ENCODE data around the gene MUC6. TPM values are rescaled to one million over a fixed set of nuclear protein-coding genes. Genes with fewer than 3 reads are reported as not detected.

MUC6 gene
- total RNA-seq, 1 donor from 2014 or later = not detected

DNA sequence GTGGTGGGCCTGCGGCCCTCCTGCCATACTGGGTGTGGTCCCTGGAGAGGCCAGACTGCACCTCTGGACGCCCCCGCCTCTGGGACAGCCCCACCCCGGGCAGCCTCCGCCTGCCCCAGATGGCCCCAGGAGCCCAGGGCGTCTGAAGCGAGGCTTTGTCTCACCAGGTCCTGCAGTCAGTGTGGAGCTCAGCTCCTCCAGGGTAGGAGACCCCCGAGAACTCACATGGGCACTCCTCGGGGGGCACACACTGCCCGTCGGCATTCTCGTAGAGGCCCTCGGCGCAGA is 10.4 kb downstream of the MUC6 start:
- H3K4me3 Mint-ChIP-seq = no peak overlapping the region
- H3K27me3 Mint-ChIP-seq = no peaks in the 10 kb centered on the region
- ChIA-PET CTCF (no interaction called here), POLR2A (no interaction called here)
- no peaks in the 10 kb centered on the region for H3K36me3 Mint-ChIP-seq (ENCODE audit: low read depth)
- TF ChIP-seq, protein P1, sequence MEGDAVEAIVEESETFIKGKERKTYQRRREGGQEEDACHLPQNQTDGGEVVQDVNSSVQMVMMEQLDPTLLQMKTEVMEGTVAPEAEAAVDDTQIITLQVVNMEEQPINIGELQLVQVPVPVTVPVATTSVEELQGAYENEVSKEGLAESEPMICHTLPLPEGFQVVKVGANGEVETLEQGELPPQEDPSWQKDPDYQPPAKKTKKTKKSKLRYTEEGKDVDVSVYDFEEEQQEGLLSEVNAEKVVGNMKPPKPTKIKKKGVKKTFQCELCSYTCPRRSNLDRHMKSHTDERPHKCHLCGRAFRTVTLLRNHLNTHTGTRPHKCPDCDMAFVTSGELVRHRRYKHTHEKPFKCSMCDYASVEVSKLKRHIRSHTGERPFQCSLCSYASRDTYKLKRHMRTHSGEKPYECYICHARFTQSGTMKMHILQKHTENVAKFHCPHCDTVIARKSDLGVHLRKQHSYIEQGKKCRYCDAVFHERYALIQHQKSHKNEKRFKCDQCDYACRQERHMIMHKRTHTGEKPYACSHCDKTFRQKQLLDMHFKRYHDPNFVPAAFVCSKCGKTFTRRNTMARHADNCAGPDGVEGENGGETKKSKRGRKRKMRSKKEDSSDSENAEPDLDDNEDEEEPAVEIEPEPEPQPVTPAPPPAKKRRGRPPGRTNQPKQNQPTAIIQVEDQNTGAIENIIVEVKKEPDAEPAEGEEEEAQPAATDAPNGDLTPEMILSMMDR (IDR thresholded peaks at IDR 0.05) = no peak
- intact Hi-C loops (cut with micrococcal nuclease) = no loop called here
- DNase-seq (no peak), ATAC-seq (ENCODE audit: low read depth) (no peak)
- H3K4me1 Mint-ChIP-seq = no peaks in the 10 kb centered on the region
- H3K27ac Mint-ChIP-seq = no peak overlapping the region
- H3K9me3 Mint-ChIP-seq = no peaks in the 10 kb centered on the region

DNA sequence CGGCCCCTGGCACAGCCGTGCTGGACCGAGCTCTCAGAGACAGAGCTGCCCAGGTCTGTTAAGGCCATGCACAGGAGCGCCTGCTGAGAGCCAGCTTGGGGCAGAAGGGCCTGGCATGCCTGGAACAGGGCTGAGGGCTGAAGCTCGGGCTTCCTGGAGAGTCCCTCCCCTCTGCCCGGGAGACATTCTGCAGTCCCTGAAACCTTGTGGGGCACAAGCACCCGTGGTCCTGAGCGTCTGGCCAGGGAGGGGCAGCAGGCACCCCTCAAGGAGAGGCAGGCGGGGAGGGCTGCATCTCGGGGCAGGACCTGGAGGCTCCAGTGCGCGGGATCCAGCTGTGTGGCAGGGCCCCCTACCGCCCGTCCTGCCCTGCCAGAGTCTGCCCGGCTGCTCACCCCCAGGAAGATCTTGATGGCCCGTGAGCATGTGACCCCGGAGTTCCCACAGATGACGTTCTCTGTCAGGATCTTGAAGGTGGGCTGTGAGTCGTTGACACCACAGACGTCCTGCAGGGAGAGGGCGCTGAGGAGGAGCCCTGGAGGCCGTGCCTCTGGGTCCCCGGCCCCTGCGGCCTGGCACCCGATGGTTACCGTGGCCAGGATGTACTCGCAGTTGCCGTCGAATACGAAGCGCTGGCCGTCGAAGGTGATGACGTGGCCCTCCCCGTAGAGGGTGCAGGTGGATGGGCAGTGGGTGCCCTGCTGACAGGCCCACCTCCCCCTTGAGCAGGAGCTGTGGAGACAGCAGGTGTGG is 10.9 kb downstream of the MUC6 start:
- Mint-ChIP-seq H3K27me3 (no peaks in the 10 kb centered on the region), H3K9me3 (no peaks in the 10 kb centered on the region), H3K27ac (no peak overlapping the region), H3K4me1 (no peaks in the 10 kb centered on the region), H3K4me3 (no peak overlapping the region), H3K36me3 (ENCODE audit: low read depth) (no peaks in the 10 kb centered on the region)
- intact Hi-C loops (cut with micrococcal nuclease) = no loop called here
- no peak for ATAC-seq (ENCODE audit: low read depth)
- no peak for DNase-seq
- ChIA-PET POLR2A (no interaction called here), CTCF (no interaction called here)
- TF ChIP-seq, protein P1 (IDR thresholded peaks at IDR 0.05) = no peak

DNA sequence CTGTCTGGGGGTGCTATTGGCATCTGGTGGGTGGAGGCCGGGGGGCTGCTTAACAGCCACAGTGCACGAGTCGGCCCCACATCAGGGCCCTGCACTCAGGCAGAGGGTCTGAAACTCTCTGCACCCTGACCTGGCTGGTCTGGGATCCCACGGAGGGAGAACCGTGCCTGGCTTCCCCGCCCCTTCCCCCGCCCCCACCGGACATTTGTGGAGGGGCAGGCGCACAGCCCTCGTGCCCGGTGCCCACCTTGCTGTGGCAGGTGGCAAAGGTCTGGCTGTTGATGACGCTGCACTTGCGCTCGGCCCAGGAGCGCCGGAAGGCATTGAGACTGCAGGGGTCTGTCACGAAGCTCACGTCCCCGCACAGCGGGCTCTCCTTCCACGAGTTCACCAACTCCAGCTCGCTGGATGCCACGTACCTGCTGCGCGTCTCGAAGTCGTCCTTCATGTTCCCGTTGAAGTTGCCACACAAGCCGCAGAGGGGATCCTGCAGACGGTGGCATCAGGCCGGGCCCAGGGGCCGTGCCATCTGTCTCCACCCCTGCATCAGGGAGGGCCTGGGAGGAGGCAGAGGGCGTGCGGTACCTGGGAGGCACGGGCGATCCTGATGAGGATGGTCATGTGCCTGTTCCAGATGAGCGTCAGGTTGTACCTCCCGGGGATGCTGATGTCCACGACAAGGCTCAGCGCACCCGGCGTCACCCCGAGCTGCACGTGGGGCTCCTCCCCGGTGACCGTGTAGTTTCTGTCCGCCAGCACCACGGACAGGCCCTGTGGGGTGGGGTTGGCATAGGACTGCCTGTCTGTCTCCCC is 11.7 kb downstream of the MUC6 start:
- ChIA-PET POLR2A (no interaction called here), CTCF (no interaction called here)
- ATAC-seq (ENCODE audit: low read depth) = no peak
- no peak overlapping the region for H3K27ac Mint-ChIP-seq
- intact Hi-C loops (cut with micrococcal nuclease) = no loop called here
- TF ChIP-seq, protein P1 (IDR thresholded peaks at IDR 0.05) = no peak
- no peaks in the 10 kb centered on the region for H3K27me3 Mint-ChIP-seq
- H3K9me3 Mint-ChIP-seq = no peaks in the 10 kb centered on the region
- no peak overlapping the region for H3K4me3 Mint-ChIP-seq
- DNase-seq = no peak
- H3K4me1 Mint-ChIP-seq = no peaks in the 10 kb centered on the region
- no peaks in the 10 kb centered on the region for H3K36me3 Mint-ChIP-seq (ENCODE audit: low read depth)

DNA sequence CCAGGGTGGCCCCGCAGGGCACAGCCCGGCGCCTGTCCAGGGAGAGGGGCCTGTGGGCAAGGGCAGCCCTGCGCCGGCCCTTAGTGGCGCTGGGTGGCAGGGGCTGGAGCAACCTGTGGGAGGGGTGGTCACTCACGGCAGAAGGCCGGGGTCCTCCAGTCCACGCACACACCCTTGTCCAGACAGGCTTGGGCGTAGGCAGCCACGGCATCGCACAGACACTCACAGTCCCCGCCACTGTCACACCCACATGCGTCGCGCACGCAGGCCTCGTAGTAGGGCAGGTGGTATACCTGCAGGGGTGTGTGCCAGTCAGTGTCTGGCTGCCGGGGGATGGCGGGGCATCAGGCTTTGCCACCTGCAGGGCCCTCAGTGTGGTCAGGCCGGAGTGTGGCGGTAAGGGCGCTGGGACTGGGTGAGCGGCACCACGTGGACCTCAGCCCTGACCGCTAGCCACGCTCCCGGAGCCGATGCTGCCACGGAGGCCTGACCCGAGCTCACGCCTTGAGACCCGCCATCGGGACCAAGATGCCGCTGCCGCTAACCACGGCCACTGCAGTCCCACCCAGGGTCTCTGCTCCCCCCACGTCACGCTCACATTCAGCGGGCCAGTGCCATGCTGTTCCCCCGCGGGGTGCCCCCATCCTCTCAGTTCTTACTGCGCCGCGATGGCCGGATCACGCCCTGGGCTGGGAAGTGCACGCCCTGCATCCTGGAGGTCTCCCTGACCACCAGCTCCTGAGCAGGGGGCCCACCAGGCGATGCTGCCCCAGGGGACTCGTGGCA is 12.5 kb downstream of the MUC6 start:
- CTCF ChIA-PET = no interaction called here
- POLR2A ChIA-PET = no interaction called here
- H3K4me1 Mint-ChIP-seq = no peaks in the 10 kb centered on the region
- no peaks in the 10 kb centered on the region for H3K27me3 Mint-ChIP-seq
- H3K36me3 Mint-ChIP-seq (ENCODE audit: low read depth) = no peaks in the 10 kb centered on the region
- intact Hi-C loops (cut with micrococcal nuclease) = no loop called here
- TF ChIP-seq, protein P1 (IDR thresholded peaks at IDR 0.05) = no peak
- ATAC-seq (ENCODE audit: low read depth) = no peak
- no peak for DNase-seq
- no peaks in the 10 kb centered on the region for H3K9me3 Mint-ChIP-seq
- H3K27ac Mint-ChIP-seq = no peak overlapping the region
- no peak overlapping the region for H3K4me3 Mint-ChIP-seq

Data from activated B cell treated with CpG ODN at 0.5 μM for 24 hours (primary cell).